DND-41 (cell line): ENCODE data around the gene CMPK1.

Experiments
- ATAC-seq: fragments of 200-7000 bp; cut with Tn5 transposase; 3 replicates; pipeline ENCODE4 v1.9.1; 2021; ENCODE audit warnings: low read depth; ENCODE audit not compliant: insufficient read depth
- DNase-seq: peaks from one replicate; pipeline ENCODE4 v3.0.0-alpha.2; 2020
- H2AFZ ChIP-seq: 2 replicates; pipeline ENCODE4 v1.6.0; 2012; ENCODE audit warnings: low read depth, low read length
- H3K27ac ChIP-seq: 2 replicates; pipeline ENCODE4 v1.5.1; 2012; ENCODE audit warnings: low read length, inconsistent platforms
- H3K27me3 ChIP-seq: fragments of 200-600 bp; sonication (generic); 2 replicates; pipeline ENCODE4 v1.6.0; 2012; ENCODE audit warnings: low read length, mild to moderate bottlenecking, inconsistent platforms; ENCODE audit not compliant: insufficient read depth, poor library complexity
- H3K36me3 ChIP-seq: 2 replicates; pipeline ENCODE4 v1.5.1; 2012; ENCODE audit warnings: low read length, inconsistent platforms; ENCODE audit not compliant: insufficient read depth
- H3K4me1 ChIP-seq: 2 replicates; pipeline ENCODE4 v1.5.1; 2012; ENCODE audit warnings: mild to moderate bottlenecking, low read length; ENCODE audit not compliant: insufficient read depth
- H3K4me2 ChIP-seq: 2 replicates; pipeline ENCODE4 v1.6.0; 2012; ENCODE audit warnings: mild to moderate bottlenecking, moderate library complexity, low read length, inconsistent platforms; ENCODE audit not compliant: insufficient read depth
- H3K4me3 ChIP-seq, 2 experiments: fragments of 200-600 bp in 1 of 2; shearing (Covaris generic) in 1 of 2; 2 replicates each; pipeline ENCODE4 v1.5.1; 2012 to 2016; ENCODE audit warnings: inconsistent platforms in 2 of 2, low read length in 2 of 2, mild to moderate bottlenecking in 2 of 2, low read depth in 1 of 2, moderate library complexity in 1 of 2
- H3K79me2 ChIP-seq: 2 replicates; pipeline ENCODE4 v1.6.0; 2012; ENCODE audit warnings: low read length, inconsistent platforms; ENCODE audit not compliant: insufficient read depth
- H3K9ac ChIP-seq: 2 replicates; pipeline ENCODE4 v1.6.0; 2012; ENCODE audit warnings: low read depth, mild to moderate bottlenecking, inconsistent platforms, low read length, moderate library complexity
- H3K9me3 ChIP-seq: 2 replicates; pipeline ENCODE4 v1.5.1; 2012; ENCODE audit warnings: low read length, moderate library complexity, mild to moderate bottlenecking, inconsistent platforms; ENCODE audit not compliant: insufficient read depth, severe bottlenecking
- H4K20me1 ChIP-seq: 2 replicates; pipeline ENCODE4 v1.6.0; 2012; ENCODE audit warnings: low read length; ENCODE audit not compliant: insufficient read depth
- CTCF ChIP-seq: IDR thresholded peaks from 2 replicates; pipeline ENCODE4 v1.5.1; 2012; ENCODE audit warnings: borderline replicate concordance, low read length, moderate library complexity, mild to moderate bottlenecking; ENCODE audit not compliant: poor library complexity, severe bottlenecking; ENCODE audit errors: extremely low read depth
- EZH2 ChIP-seq: IDR thresholded peaks from 3 replicates; pipeline ENCODE4 v1.6.1; 2012; ENCODE audit warnings: borderline replicate concordance, low read depth, mild to moderate bottlenecking, moderate library complexity, low read length, inconsistent platforms; ENCODE audit not compliant: severe bottlenecking

Gene CMPK1

GRCh38 chr1:47418122-47418521 is 84.5 kb downstream of the CMPK1 start:
- no peaks in the 10 kb centered on the region for H3K79me2 ChIP-seq
- ATAC-seq, result no peak
- no peak overlapping the region for H3K27ac ChIP-seq

GRCh38 chr1:47418681-47419325 is 85.2 kb downstream of the CMPK1 start:
- no peaks in the 10 kb centered on the region for H3K79me2 ChIP-seq
- TF ChIP-seq CTCF (no peak), EZH2 (no peak)
- H3K27me3 ChIP-seq, result no peaks in the 10 kb centered on the region
- no peaks in the 10 kb centered on the region for H3K36me3 ChIP-seq
- no peaks in the 10 kb centered on the region for H3K9me3 ChIP-seq
- ATAC-seq (no peak), DNase-seq (no peak)
- no peak overlapping the region for H3K4me3 ChIP-seq
- no peak overlapping the region for H3K9ac ChIP-seq
- peaks cover 3% of the 10 kb centered on the region; the same call in 1 of the 2 replicates for H4K20me1 ChIP-seq
- no peak overlapping the region for H3K27ac ChIP-seq
- H3K4me2 ChIP-seq, result no peak overlapping the region
- H2AFZ ChIP-seq, result no peak overlapping the region
- H3K4me1 ChIP-seq, result no peaks in the 10 kb centered on the region

More at GRCh38 chr1:47418122-47418521, 84.5 kb downstream of the CMPK1 start:
- H2AFZ ChIP-seq, result no peak overlapping the region
- TF ChIP-seq CTCF (no peak), EZH2 (no peak)
- H3K4me1 ChIP-seq, result no peaks in the 10 kb centered on the region
- DNase-seq, result no peak
- no peak overlapping the region for H3K4me3 ChIP-seq
- no peaks in the 10 kb centered on the region for H3K9me3 ChIP-seq
- H3K36me3 ChIP-seq, result no peaks in the 10 kb centered on the region
- H3K4me2 ChIP-seq, result no peak overlapping the region
- no peaks in the 10 kb centered on the region for H3K27me3 ChIP-seq
- H3K9ac ChIP-seq, result no peak overlapping the region
- H4K20me1 ChIP-seq, result peaks cover 3% of the 10 kb centered on the region

- Histone ChIP-seq H3K4me1 (no peaks in the 10 kb centered on the region), H3K9ac (no peak overlapping the region), H3K27ac (no peak overlapping the region), H3K4me3 (no peak overlapping the region), H2AFZ (no peak overlapping the region), H3K9me3 (no peaks in the 10 kb centered on the region), H3K4me2 (no peak overlapping the region), H4K20me1 (peaks cover 13% of the 10 kb centered on the region; the same call in 1 of the 2 replicates), H3K36me3 (no peaks in the 10 kb centered on the region), H3K27me3 (no peaks in the 10 kb centered on the region), H3K79me2 (no peaks in the 10 kb centered on the region)
- TF ChIP-seq CTCF (no peak), EZH2 (no peak)
- ATAC-seq (no peak), DNase-seq (no peak)
Observed at GRCh38 chr1:47420547-47420946, 87.0 kb downstream of the CMPK1 start.

GRCh38 chr1:47423872-47424271 is 90.3 kb downstream of the CMPK1 start:
- DNase-seq (no peak), ATAC-seq (no peak)
- Histone ChIP-seq H3K4me2 (no peak overlapping the region), H3K27ac (no peak overlapping the region), H2AFZ (no peak overlapping the region), H3K27me3 (no peaks in the 10 kb centered on the region), H3K9me3 (no peaks in the 10 kb centered on the region), H3K79me2 (no peaks in the 10 kb centered on the region), H4K20me1 (peaks cover 31% of the 10 kb centered on the region), H3K4me3 (no peak overlapping the region), H3K4me1 (no peaks in the 10 kb centered on the region), H3K36me3 (no peaks in the 10 kb centered on the region), H3K9ac (no peak overlapping the region)
- TF ChIP-seq EZH2 (no peak), CTCF (no peak)
